GM06990 (cell line): ENCODE data around the gene ERG28.

Experiments used
- DNase-seq: peaks from one replicate; pipeline ENCODE4 v3.0.0-alpha.2; 2011; ENCODE audit not compliant: insufficient read length; ENCODE audit errors: extremely low read depth
- H3K27me3 ChIP-seq: replicated peaks from 2 replicates; pipeline ENCODE4 v1.6.0; 2011; ENCODE audit warnings: low read length; ENCODE audit not compliant: control insufficient read depth, insufficient read depth
- H3K36me3 ChIP-seq: 2 replicates; pipeline ENCODE4 v1.5.1; 2011; ENCODE audit warnings: low read length; ENCODE audit not compliant: control insufficient read depth, insufficient read depth
- H3K4me3 ChIP-seq: replicated peaks from 2 replicates; pipeline ENCODE4 v1.5.1; 2011; ENCODE audit warnings: low read depth, mild to moderate bottlenecking, control low read depth, low read length
- CTCF ChIP-seq: IDR thresholded peaks from 2 replicates; pipeline ENCODE4 v1.5.1; 2011; ENCODE audit warnings: low read length, control low read depth, mild to moderate bottlenecking, inconsistent platforms; ENCODE audit not compliant: insufficient read depth, poor library complexity, severe bottlenecking

Gene ERG28

GRCh38 chr14:75690010-75690409 is 29.3 kb upstream of the ERG28 start:
- no peaks in the 10 kb centered on the region; the same call in none of the 2 replicates for H3K36me3 ChIP-seq
- TF ChIP-seq CTCF, result no peak
- DNase-seq, result no peak
- no peaks in the 10 kb centered on the region for H3K27me3 ChIP-seq
- H3K4me3 ChIP-seq, result no peak overlapping the region

GRCh38 chr14:75689012-75689411 is 28.3 kb upstream of the ERG28 start:
- DNase-seq, result no peak
- no peaks in the 10 kb centered on the region for H3K27me3 ChIP-seq
- no peaks in the 10 kb centered on the region; the same call in none of the 2 replicates for H3K36me3 ChIP-seq
- TF ChIP-seq CTCF, result no peak
- H3K4me3 ChIP-seq, result no peak overlapping the region

- DNase-seq, result no peak
- TF ChIP-seq CTCF, result no peak
- H3K27me3 ChIP-seq, result no peaks in the 10 kb centered on the region
- peaks cover 5% of the 10 kb centered on the region for H3K36me3 ChIP-seq
- H3K4me3 ChIP-seq, result no peak overlapping the region
Observed at GRCh38 chr14:75685910-75686309, 25.2 kb upstream of the ERG28 start.

GRCh38 chr14:75675265-75675960 is 14.7 kb upstream of the ERG28 start:
- Histone ChIP-seq H3K27me3 (no peaks in the 10 kb centered on the region), H3K4me3 (no peak overlapping the region), H3K36me3 (no peaks in the 10 kb centered on the region; the same call in 1 of the 2 replicates)
- peak; percentile 8 for TF ChIP-seq CTCF
- no peak for DNase-seq

GRCh38 chr14:75673345-75674035 is 12.8 kb upstream of the ERG28 start:
- no peak overlapping the region for H3K4me3 ChIP-seq
- no peaks in the 10 kb centered on the region for H3K27me3 ChIP-seq
- DNase-seq, result peak; percentile 57
- no peak for TF ChIP-seq CTCF
- H3K36me3 ChIP-seq, result peaks cover 1% of the 10 kb centered on the region
